COLO668 (cell line): ENCODE results near the gene PDGFRB.
"Not testable (repeated sequence)": the region's sequence is repeated elsewhere in the genome, so short reads cannot be mapped to it uniquely, and the experiment has no call there.

Experiments
- DNase-seq: peaks from one replicate; lab custom pipeline; 2025; ENCODE audit not compliant: unreplicated experiment; lab: John Stamatoyannopoulos, UW

Gene PDGFRB

GRCh38 chr5:150092159-150092787 is 63.4 kb downstream of the PDGFRB start:
- DNase-seq: no peak

DNA sequence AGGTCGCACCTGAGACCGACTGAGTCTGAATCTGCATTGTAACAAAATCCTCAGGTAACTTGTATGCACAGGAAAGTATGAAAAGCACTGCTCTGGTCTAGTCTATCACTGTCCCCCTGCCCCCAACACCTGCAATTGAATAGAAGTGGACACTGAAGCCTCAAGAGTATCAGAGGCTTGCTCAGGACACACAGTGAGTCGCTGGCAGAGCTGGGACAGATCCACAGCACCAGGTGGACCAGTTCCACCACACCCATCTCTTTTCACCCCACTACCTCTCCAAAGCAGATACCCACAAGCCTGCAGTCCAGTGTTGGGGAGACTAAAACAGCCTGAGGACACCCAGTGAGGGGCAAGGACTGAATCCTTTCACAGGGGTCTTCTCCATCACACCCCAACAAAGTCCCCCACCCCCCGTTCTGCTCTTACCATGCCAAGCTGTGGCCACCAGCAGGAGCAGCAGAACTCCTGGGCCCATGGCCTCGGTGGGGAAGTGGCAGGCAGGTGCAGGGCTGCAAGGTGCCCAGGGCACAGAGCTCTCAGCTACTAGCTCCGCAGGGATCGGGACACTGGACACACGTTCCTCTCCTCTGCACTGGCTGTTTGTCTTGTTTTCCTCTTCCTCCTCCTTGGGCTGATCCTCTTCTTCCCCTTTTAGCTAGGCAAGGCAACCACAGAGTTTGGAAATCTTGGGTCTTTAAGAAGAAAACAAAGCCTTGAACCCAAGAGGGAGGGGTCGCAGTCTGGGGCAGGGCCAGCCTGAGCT is 69.5 kb downstream of the PDGFRB start, which contains the start of gene CSF1R:
Gene CSF1R (minus strand): TSS at position 605 of the 766 bp plus-strand sequence. CDS start 127 bp downstream, at position 478.
- no peak for DNase-seq

DNA sequence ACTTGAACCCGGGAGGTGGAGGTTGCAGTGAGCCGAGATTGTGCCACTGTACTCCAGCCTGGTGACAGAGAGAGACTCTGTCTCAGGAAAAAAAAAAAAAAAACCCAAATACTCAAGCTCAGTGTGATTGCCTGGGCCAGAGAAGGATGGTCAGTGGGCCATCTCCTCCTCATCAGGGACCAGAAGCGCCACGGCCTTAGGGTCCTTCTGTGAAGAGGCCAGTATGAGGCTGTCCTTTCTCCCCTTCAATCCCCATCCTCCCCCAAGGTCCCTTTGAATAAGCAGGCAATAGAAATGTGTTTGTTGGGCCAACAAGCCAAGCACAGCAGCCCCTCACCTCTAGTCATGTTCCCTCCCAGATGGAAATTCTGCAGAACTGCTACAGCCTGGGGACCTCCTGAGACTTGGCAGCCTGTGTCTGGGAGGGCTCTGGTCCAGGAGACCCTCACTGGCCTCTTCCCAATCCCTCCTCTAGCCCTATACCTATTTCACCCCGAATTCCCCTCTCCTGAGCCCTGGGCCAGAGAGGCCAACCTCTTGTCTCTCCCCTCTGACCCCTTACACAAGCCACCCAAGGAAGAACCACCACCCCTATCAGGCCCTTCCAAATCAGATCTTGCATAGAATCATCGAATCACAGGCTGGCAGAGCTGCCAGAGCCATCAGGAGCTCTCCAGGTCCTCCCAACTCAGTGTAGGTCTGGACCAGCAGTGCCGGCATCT is 70.3 kb downstream of the PDGFRB start:
- DNase-seq: no peak

- DNase-seq: not testable (repeated sequence)
These were observed 70.9 kb downstream of the PDGFRB start for GRCh38 chr5:150084754-150085153.

DNA sequence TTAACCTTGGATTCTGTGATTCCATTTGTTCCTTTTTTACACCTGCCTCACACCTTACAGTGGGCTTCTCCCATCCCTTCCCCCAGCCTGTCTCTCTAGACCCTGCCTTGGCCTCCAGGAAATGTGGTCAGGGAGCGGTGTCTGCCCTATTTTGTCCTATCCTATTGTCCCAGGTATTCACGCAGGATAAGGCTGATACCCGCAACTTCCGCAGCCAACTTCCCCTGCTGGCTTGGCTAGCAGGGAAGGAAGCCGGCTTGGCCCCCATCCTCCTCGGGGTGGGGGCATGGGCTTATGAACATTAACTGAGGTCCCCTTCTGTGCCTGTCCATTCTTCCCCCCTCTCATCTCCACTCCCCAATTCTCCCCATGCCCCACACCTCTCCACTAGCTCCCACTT is 72.8 kb downstream of the PDGFRB start:
- no peak for DNase-seq

DNA sequence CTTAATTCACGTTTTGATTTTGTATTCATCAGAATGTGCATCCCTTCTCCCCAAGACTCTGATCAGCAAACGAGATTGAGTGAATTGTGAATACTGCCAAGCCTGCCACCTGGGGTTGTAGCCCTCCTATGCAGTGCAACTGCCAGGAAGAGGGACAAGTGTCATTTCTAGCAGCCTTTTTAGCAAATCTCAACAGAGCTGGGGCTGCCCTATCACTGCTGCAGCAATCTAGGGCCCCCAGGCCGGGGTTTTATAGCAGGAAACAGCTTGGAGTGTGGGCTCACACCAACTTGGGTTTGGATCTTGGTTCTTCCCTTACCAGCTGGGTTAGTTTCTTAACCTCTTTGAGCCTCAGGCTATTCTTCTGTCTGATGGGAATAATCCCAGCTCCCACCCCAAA is 73.3 kb downstream of the PDGFRB start:
- no peak for DNase-seq

DNA sequence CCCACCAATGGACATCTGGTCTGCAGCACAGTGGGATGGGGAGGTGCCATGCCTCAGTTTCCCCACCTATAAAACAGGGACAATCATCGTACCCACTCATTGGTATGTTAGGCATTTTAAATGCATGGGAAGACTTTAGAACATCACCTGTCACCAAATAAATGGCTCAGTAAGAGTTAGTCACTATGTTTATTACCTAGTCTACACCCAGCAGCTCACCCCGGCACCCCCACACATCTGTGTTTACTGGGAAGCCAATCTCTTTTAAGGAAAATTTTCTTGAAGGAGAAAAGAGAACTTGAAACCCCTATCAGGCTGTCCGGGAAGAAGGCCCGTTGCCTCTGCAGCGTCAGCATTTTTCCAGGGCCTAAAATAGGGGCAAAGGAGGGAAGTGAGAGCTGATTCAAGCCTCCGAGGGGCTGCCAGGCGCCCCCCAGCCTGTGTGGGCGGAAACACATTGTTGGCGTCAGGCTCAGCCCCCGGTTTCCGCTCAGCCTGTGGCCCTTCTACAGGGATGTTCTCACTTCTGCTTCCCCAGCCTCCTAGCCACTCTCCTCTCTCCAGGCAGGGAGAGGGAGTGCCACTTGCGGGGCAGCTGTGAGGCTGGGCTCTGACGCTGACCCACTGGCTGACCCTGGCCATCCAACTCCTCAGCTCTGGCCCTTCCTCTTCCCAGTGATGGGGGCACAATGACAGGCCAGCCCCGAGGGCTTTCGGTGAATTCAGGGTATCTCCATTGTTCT is 73.9 kb downstream of the PDGFRB start:
- no peak for DNase-seq

- DNase-seq: no peak
These were observed 74.8 kb downstream of the PDGFRB start for GRCh38 chr5:150080696-150081435.

DNA sequence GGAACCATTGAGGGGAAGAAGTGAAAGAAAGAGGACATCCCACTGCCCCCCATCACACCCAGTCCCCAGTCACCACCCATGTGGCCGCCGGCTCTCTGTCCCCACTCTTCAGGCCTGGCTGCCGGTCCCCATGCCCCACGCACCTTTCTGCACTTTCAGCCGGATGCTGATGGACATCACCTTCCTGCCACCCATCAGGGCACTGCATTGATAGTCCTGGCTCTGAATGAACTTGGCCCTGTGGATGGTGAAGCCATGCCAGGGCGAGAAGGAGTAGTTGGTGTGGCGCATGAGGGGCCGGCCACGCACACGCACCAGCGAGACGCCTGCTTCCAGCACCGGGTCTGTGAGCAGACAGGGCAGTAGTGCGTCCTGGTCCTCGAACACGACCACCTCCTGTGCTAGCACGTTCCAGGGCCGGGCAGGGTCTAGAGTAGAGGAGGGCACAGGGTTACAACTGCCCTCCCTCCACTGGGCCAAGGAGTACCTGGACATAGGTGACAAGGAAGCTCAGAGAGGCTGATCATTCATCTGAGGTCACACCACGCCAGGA is 75.7 kb downstream of the PDGFRB start:
- DNase-seq: no peak

DNA sequence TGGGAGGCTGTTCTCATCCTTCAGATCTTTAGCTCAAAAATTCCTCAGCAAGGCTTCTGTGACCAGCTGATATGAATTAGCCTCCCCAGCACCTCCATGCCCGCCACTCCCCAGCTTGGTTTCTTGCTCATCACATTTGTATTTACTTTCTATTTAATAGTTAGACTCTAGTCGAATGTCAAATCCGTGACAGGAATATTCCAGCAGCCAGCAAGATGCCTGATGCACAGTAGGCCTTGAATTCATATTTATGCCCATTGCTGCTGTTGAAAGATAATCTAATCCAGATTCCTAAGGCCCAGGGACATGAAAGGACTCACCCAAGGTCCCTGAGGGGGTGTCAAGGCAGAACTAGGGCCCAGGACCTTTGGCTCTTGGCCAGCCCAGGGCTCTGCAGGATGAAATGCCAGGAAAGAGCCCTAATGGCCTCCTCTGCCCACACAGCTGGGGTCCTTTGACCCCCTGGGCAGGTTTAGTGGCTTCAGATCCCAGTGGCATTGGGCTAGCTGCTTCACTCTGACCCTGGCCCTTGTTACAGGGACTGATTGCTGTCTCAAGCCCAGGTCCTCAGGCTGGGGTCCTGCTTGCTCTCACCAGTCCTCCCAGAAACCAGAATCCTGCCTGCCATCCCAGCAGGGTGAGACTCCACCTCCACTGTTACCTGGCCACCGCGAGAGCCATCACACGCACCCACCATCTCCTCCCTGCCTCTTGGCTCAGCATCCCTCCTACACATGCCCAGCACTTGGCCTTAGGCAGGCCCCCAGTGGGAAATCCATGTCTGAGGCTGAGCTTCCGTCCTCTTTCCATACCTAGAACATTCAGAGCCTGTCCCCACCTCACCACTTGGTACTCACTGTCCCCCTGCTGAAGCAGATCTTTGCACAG is 76.6 kb downstream of the PDGFRB start:
- no peak for DNase-seq

GRCh38 chr5:150077996-150078801 is 77.4 kb downstream of the PDGFRB start:
- DNase-seq: no peak

DNA sequence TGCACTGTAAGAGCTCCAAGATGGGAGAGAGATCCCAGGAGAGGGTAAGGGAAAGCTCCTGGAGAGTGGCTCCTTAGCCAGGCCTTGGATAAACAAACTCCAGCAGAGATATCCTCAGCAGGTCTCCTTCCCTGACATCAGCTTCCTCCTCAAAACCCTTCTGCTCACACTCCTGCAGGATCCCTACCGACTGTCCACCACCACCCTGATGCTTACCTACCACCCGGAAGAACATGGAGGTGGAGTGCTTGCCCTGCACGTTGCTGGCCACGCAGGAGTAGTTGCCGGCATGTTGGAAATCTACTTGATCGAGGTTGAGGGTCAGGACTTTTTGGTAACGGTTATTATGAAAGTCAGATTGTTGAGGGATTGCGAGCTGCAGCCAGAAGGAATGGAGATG is 78.6 kb downstream of the PDGFRB start:
- DNase-seq: no peak

GRCh38 chr5:150075806-150076205 is 79.8 kb downstream of the PDGFRB start:
- no peak for DNase-seq

DNA sequence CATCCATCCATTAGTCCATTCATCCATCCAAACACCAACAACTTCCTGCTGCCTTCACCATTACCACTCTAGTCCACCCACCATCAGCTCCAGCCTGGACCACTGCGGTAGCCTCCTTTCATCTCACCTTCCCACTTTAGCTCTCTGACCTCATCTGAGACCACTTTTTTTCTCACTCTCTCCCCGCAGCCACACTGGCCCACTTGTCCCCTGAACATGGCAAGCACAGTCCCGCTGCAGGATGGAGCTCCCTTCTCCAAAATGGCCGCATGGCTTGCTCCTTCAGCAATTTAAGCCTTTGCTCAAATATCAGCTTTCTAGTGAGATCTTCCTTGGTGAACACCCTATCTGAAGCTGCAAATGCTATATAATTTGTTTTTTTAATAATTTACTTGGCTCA is 80.4 kb downstream of the PDGFRB start:
- DNase-seq: no peak

GRCh38 chr5:150073677-150074076 is 82.0 kb downstream of the PDGFRB start:
- no peak for DNase-seq

DNA sequence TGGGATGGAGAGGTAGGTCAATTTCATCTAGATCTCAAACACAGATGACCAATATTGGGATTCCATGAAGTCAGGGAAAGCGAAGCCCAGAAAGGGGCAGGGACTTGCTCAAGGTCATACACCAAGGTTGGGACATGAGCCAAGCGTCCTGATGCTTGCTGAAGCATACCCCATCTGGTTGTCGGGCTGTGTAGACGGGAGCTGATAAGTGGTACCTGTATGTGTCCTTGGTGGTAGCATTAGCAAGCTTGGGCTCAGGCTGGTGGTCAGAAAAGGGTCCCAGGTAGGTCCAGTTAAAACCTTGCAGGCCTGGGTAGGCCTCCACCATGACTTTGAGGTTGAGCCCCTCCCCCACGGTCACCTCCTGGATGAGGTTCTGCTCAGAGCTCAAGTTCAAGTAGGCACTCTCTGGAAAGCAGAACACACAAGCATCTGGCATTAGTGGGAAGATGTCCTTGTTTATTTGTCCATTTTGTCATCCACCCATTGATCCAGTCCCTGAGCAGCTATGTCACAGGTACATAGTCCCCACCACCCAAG is 82.5 kb downstream of the PDGFRB start:
- DNase-seq: no peak

GRCh38 chr5:150070821-150071220 is 84.8 kb downstream of the PDGFRB start:
- DNase-seq: no peak
